ENCODE measurements around the gene DENND1B.

Gene DENND1B, protein sequence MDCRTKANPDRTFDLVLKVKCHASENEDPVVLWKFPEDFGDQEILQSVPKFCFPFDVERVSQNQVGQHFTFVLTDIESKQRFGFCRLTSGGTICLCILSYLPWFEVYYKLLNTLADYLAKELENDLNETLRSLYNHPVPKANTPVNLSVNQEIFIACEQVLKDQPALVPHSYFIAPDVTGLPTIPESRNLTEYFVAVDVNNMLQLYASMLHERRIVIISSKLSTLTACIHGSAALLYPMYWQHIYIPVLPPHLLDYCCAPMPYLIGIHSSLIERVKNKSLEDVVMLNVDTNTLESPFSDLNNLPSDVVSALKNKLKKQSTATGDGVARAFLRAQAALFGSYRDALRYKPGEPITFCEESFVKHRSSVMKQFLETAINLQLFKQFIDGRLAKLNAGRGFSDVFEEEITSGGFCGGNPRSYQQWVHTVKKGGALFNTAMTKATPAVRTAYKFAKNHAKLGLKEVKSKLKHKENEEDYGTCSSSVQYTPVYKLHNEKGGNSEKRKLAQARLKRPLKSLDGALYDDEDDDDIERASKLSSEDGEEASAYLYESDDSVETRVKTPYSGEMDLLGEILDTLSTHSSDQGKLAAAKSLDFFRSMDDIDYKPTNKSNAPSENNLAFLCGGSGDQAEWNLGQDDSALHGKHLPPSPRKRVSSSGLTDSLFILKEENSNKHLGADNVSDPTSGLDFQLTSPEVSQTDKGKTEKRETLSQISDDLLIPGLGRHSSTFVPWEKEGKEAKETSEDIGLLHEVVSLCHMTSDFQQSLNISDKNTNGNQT

DNA sequence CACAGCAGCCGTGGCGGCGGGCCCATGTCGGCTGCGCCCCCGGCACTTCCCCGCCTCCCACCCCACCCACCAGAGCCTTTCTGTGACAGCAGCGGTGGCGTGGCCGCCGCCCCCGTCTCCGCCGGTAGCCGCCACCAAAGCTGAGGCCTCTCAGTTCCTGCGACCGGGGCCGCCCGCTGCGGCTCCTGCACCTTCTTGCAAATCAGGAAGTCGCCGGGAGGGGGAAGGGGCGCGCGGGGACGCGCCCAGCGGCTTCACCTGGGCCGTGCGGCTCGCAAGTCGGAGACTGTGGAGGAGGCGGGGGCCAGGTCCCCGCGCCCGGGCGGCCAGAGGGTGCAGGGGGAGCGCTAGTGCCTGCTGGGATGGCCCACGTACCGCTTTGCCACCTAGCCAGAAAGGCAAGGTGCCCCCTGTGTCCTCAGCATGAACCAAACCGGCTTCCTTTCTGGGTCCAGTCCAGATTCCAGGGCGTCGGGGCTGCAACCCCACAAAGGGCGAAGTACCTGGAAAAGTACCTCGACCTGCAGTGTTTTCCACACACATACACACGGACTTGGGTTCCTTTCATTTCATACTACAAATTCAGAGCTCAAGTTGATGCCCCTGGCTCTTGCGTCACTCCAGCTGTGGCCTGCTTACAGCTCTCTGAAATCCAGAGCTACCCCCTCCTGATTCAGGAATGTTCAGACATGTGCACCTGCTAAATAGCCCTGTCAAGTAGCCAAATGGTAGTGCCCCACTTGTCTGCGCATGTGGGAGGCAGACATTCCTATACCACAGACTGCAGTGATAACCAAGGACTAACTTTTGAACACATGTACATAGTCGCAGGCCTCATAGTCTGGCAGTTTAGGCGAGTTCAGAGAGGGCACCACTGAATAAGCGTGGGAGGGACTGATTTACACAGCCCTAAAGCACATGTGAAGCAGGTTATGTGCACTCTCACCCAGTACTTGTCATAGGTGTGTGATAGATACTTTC, at the start of gene DENND1B:
DENND1B (minus strand) TSS at position 199 of the 981 bp plus-strand sequence. CDS start 325 bp downstream, outside the sequence.
- DNase-seq (ENCODE audit: extremely low read depth, low read depth): no peak
- TF ChIP-seq, protein P1, sequence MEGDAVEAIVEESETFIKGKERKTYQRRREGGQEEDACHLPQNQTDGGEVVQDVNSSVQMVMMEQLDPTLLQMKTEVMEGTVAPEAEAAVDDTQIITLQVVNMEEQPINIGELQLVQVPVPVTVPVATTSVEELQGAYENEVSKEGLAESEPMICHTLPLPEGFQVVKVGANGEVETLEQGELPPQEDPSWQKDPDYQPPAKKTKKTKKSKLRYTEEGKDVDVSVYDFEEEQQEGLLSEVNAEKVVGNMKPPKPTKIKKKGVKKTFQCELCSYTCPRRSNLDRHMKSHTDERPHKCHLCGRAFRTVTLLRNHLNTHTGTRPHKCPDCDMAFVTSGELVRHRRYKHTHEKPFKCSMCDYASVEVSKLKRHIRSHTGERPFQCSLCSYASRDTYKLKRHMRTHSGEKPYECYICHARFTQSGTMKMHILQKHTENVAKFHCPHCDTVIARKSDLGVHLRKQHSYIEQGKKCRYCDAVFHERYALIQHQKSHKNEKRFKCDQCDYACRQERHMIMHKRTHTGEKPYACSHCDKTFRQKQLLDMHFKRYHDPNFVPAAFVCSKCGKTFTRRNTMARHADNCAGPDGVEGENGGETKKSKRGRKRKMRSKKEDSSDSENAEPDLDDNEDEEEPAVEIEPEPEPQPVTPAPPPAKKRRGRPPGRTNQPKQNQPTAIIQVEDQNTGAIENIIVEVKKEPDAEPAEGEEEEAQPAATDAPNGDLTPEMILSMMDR (IDR thresholded peaks at IDR 0.05; ENCODE audit: low read depth, low read length): no peak

DNA sequence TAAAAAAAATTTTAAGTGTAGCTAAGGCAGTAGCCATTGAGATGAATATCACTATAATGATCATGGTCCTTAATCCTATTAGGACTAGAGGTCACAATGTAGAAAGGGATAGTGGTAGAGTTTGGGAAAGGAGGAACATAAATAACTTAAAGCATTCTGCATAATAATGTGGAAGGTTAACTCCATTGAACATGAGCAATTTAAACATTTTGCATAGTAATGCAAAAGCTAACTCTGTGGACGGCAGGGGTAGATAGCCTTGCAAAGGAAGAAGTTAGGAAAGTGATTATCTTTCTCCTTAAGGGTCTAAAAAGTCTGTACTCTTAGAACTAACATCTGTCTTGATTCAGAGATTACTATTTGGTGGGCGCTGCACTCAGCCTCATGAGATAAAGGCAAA, 39.0 kb upstream of the DENND1B start:
- no peak for DNase-seq (ENCODE audit: extremely low read depth, low read depth)
- TF ChIP-seq, protein P1 (IDR thresholded peaks at IDR 0.05; ENCODE audit: low read depth, low read length): no peak

DNA sequence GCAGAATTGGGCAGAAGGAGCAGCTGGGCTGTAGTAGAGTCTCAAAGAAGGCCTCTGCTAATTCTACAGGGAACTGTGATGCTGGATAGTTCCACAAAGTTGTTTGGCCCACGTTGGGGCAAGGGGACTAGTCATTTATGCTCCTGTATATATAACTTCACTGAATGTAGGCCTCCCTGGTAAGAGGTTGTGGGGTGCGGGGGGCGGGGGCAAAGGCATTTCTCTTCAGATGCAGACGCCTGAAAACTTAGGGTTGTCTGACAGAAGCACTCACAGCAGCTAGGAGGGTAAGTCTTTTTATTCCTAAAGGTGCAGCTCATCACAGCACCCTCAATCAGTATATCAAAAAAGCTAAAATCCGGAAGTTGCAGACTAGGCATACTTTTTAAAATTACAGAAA, 38.5 kb upstream of the DENND1B start:
- no peak for DNase-seq (ENCODE audit: extremely low read depth, low read depth)
- TF ChIP-seq, protein P1 (IDR thresholded peaks at IDR 0.05; ENCODE audit: low read depth, low read length): no peak

DNA sequence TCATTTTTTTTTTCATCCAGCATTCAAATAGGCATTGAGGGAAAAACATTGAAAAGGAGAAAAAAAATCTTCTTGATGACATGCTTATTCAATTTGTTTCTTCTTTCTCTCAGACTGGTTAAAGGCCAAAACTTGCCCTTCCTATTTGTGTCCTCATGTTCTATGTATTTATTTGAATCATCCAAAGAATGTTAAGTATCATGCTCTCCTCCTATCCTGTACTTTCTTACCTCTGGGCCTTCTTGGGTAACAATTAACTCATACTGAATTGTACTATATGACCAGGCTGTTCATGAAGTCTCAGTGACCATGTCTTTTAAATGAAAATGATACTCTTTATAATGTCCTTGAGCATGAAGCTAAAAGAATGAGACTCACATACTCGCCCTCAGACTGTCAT, 36.5 kb upstream of the DENND1B start:
- no peak for DNase-seq (ENCODE audit: extremely low read depth, low read depth)
- TF ChIP-seq, protein P1 (IDR thresholded peaks at IDR 0.05; ENCODE audit: low read depth, low read length): no peak

DNA sequence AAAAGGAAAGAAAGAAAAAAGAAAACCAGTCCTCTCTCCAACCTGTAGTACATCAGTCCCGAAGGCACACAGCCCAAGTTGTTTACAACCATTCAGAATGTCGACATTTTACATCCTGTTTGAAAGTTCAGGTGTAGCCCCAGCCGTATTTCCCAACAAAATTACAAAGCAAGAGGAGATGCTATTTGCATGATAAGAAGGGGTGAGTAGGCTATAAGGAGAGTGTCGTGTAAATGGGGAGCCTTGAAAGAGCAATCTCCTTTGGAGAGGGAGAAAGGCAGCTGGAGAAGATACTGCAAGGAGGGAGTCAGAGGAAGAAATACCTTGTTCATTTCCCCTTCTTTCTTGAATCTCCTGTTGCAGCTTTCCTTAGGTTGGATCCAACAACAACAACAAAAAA, 35.5 kb upstream of the DENND1B start:
- no peak for DNase-seq (ENCODE audit: extremely low read depth, low read depth)
- TF ChIP-seq, protein P1 (IDR thresholded peaks at IDR 0.05; ENCODE audit: low read depth, low read length): no peak

DNA sequence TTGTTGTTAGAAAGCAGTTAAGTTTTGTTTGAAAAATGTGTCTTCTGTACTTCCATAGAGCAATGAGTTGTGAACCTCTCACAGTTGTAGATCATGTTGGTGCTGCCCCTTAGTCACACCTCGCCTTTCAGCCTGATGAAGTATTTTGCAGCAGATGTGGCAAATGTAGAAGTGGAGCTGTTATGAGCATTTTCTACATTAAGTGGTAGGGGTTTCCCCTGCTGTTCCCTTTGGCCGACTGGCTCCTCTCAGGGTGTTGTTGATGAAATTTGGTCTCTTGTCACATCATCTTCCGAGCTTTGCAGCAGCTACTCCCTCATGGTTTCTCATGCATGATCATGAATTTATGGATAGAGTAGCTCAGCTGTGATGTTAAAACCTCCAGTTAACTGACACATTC, 33.6 kb upstream of the DENND1B start:
- no peak for DNase-seq (ENCODE audit: extremely low read depth, low read depth)
- TF ChIP-seq, protein P1 (IDR thresholded peaks at IDR 0.05; ENCODE audit: low read depth, low read length): no peak

Data from AG09319 (cell line).